OCI-LY1 (cell line): ENCODE results near the gene TMEM19.

Experiments used
- EZH2 ChIP-seq: fragments of 200-600 bp; sonication (generic), shearing (Covaris generic); IDR thresholded peaks from 2 replicates; pipeline ENCODE4 v1.8.0; 2017; ENCODE audit warnings: borderline replicate concordance, mixed run types, mild to moderate bottlenecking, antibody characterized with exemption, low read length, moderate library complexity, mixed read lengths
- TF ChIP-seq, protein P1 (sequence below): fragments of 200-600 bp; sonication (generic), shearing (Covaris generic); IDR thresholded peaks from 2 replicates; pipeline ENCODE4 v1.5.1; 2017; ENCODE audit warnings: mild to moderate bottlenecking, antibody characterized with exemption, low read length, moderate library complexity, mixed read lengths

DNA sequence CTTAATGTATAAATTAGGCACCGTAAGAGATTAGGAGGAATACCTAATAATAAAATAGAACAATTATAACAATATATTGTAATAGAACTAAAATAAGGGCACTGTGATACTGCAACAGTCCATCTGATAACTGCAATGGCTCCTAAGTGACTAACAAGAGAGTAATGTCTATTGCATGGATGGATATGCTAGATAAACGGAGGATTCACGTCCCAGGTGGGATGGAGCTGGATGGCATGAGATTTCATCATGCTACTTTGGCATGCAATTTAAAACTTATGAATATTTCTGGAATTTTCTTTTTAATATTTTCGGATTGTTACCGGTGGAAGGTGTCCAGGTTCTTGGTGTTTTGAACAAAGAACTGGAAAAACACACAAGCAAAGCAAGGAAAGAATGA is 2.2 kb upstream of the TMEM19 start:
- TF ChIP-seq, protein P1, sequence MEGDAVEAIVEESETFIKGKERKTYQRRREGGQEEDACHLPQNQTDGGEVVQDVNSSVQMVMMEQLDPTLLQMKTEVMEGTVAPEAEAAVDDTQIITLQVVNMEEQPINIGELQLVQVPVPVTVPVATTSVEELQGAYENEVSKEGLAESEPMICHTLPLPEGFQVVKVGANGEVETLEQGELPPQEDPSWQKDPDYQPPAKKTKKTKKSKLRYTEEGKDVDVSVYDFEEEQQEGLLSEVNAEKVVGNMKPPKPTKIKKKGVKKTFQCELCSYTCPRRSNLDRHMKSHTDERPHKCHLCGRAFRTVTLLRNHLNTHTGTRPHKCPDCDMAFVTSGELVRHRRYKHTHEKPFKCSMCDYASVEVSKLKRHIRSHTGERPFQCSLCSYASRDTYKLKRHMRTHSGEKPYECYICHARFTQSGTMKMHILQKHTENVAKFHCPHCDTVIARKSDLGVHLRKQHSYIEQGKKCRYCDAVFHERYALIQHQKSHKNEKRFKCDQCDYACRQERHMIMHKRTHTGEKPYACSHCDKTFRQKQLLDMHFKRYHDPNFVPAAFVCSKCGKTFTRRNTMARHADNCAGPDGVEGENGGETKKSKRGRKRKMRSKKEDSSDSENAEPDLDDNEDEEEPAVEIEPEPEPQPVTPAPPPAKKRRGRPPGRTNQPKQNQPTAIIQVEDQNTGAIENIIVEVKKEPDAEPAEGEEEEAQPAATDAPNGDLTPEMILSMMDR, result no peak
- TF ChIP-seq EZH2, result no peak
